Omental fat pad (tissue), 4 donors: ENCODE results near the gene THSD7B. TPM values are rescaled to one million over a fixed set of nuclear protein-coding genes. Genes with fewer than 3 reads are reported as not detected.
"Not testable (repeated sequence)": the region's sequence is repeated elsewhere in the genome, so short reads cannot be mapped to it uniquely, and the experiment has no call there.

ENCODE experiments used
- ATAC-seq: fragments of 150-250 bp; one replicate; pipeline ENCODE4 v1.9.1; 2016; ENCODE audit warnings: mild to moderate bottlenecking, moderate library complexity; ENCODE audit not compliant: low FRiP score
- DNase-seq: peaks from one replicate; pipeline ENCODE4 v3.0.0-alpha.2; 2019; ENCODE audit warnings: low spot score
- total RNA-seq, 4 donors: library from RNA; depleted of rRNA; stranded (reverse); fragments of >200 nt; gene quantifications; one replicate each; pipeline ENCODE4 v1.1.0, GENCODE V29; 2016
- TF ChIP-seq, protein P1 (sequence below), 3 donors: fragments of 450-650 bp; IDR thresholded peaks; one replicate each; pipeline ENCODE4 v1.5.1; 2016 to 2017; ENCODE audit warnings: antibody characterized with exemption in 3 of 3, mild to moderate bottlenecking in 3 of 3, moderate library complexity in 2 of 3

The THSD7B gene
- total RNA-seq, 4 donors from 2014 or later = 0.74 to 12.9 (median 2.5) TPM

DNA sequence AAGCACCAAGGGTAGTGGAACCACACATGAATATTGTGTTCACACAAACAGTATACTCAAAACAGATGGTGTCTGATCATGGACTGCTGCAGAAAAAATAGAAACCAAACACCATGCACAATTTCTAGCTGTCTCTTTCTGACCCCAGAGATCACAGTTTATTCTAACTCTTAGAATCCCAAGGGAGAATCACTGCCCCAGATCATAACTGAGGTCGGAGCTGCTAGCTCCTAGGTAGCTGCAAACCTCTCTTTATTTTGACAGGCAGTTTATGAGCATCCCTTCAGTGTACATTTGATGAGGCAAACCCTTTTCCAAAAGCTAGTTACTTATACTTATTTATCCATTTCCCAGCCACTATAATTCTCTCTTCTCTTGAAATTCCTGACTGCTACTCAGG is 759.8 kb downstream of the THSD7B start:
- DNase-seq = no peak
- TF ChIP-seq, protein P1, sequence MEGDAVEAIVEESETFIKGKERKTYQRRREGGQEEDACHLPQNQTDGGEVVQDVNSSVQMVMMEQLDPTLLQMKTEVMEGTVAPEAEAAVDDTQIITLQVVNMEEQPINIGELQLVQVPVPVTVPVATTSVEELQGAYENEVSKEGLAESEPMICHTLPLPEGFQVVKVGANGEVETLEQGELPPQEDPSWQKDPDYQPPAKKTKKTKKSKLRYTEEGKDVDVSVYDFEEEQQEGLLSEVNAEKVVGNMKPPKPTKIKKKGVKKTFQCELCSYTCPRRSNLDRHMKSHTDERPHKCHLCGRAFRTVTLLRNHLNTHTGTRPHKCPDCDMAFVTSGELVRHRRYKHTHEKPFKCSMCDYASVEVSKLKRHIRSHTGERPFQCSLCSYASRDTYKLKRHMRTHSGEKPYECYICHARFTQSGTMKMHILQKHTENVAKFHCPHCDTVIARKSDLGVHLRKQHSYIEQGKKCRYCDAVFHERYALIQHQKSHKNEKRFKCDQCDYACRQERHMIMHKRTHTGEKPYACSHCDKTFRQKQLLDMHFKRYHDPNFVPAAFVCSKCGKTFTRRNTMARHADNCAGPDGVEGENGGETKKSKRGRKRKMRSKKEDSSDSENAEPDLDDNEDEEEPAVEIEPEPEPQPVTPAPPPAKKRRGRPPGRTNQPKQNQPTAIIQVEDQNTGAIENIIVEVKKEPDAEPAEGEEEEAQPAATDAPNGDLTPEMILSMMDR (IDR thresholded peaks at IDR 0.05) = no peak
- ATAC-seq = no peak

DNA sequence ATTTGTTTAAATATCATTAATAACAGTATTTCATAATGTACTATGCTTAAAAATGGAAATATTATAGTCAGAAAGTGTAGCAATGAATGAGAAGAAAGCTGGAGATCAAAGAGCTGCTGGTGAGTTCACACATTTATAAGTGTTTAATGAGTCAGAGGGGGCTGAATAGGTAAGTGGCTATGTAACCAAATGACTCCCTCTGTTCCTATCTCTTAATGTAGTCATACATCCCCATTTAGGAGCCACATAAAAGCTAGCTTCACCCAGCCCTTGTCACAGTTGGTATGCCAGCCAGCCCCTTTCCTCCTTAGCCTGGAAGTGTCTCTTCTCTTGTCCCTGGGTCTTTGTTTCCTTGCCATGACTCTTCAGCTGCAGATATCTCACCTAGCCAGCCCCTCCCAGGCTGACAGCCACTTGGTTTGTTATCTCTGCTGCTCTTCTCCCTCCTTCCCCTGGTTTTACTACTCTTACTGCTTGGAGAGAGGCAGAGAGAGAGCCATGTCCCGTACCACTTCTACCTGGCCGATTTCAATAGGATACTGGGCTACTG is 760.4 kb downstream of the THSD7B start:
- TF ChIP-seq, protein P1 (IDR thresholded peaks at IDR 0.05) = no peak
- no peak for DNase-seq
- ATAC-seq = no peak

DNA sequence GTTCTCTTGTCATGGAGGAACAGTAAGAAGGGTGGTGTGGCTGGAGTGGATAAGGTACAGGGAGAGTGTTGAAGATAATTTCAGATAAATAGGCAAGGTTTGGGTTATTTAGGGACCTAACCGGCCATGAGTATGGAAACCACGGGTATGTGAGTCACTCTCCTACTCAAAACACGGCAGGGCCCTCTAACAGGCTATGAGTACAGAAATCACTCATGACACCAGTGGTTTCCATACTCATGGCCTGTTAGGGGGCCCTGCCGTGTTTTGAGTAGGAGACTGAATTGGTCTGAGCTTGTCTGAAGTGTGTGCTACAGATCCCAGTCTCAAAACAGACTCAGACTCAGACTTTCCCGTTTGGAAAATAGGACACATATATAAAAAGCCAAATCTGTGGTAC is 770.6 kb downstream of the THSD7B start:
- DNase-seq (no peak), ATAC-seq (no peak)
- TF ChIP-seq, protein P1 (IDR thresholded peaks at IDR 0.05) = no peak

DNA sequence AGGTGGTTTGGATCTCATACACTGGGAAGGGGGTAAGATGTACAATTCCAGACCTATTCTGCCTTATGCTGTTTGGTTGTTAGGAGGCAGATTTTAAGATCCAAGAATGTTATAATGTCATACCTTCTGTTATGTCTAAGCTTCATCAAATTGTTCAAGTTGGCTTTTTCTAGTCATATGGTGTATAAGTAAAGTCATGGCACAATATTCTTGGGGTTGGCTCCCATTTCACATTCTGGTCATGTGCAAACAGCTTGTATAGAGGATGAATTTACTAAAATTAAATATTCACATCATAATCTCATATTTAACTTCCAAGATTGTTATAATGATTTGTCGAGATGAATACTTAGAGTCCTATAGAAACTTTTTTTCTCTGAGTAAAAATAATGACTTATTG is 774.0 kb downstream of the THSD7B start:
- TF ChIP-seq, protein P1 (IDR thresholded peaks at IDR 0.05) = no peak
- DNase-seq (no peak), ATAC-seq (no peak)

DNA sequence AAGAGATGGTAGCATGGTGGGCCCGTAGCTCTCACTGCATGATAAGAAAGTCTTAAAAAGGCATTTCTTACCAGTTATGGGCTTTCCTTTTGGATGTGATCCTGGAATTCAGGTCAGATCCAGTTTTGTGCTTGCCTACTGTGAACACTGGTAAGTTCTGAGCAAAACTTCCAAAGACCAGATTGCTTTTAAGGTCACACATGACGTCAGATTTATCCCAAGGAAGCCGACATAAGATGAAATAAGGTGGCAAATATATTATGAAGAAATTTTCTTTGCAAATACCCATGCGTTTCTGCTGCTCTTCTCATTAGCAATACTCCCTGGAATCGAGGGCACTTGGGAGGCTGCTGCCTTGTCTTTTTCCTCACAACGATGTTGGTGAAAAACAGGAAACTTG is 782.5 kb downstream of the THSD7B start:
- DNase-seq (no peak), ATAC-seq (no peak)
- TF ChIP-seq, protein P1 (IDR thresholded peaks at IDR 0.05) = no peak

DNA sequence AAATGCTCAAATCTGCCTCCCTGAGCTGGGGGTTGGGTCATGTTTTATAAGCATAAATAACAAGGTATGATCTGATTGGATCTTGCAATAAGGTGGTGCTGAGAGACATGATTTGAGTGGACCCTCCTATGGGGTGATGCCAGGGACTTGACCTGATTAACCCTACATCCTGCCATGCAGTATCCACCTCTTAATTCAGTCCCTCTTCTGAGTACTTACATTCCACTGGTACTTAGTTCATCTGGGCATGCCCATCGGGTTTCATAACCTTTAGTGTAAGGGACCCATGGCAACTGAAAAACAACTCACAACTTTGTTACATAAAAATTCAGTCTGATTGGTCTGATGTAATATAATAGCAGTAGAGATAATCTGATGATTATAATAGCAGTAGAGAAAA is 801.0 kb downstream of the THSD7B start:
- TF ChIP-seq, protein P1 (IDR thresholded peaks at IDR 0.05) = no peak
- no peak for DNase-seq
- ATAC-seq = peak; percentile 32

DNA sequence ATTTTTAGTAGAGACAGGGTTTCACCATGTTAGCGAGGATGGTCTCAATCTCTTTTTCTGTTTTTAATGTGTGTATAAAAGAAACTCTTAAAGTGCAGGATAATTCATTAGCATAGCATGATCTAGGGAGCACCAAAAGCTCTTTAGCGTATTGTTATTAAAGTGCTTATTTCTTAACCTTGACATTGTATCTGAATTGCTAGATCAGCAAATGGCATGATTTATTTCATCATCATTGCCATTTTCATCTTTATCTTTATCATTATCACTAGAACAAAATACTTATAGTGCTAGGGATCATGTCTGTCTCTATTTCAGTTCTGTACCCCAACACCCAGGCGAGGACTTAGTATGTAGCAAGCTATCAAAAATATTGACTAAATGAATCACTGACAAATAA is 805.1 kb downstream of the THSD7B start:
- TF ChIP-seq, protein P1 (IDR thresholded peaks at IDR 0.05) = no peak
- ATAC-seq = no peak
- no peak for DNase-seq

DNA sequence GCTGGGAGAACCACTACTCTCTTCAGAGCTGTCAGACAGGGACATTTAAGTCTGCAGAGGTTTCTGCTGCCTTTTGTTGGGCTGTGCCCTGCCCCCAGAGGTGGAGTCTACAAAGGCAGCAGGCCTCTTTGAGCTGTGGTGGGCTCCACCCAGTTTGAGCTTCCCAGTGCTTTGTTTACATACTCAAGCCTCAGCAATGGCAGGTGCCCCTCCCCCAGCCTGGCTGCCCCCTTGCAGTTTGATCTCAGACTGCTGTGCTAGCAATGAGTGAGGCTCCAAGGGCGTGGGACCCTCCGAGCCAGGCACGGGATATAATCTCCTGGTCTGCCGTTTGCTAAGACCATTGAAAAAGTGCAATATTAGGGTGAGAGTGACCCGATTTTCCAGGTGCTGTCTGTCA is 822.5 kb downstream of the THSD7B start:
- not testable (repeated sequence) for ATAC-seq, DNase-seq

DNA sequence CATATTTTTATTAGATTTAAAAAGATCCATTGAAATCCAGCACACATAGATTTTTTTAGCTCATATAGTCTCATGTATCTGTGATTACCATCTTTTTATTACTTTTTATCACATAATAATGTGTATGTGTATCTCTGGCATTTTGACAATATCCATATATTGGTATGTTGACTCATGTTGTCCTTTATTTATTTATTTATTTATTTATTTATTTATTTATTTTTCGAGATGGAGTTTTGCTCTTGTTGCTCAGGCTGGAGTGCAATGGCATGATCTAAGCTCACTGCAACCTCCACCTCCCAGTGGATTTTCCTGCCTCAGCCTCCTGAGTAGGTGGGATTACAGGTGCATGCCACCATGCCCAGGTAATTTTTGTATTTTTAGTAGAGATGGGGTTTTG is 823.2 kb downstream of the THSD7B start:
- not testable (repeated sequence) for ATAC-seq, DNase-seq
